Measurements from ENCODE around the gene PRLH. TPM values are rescaled to one million over a fixed set of nuclear protein-coding genes. Genes with fewer than 3 reads are reported as not detected.

Gene PRLH
- not detected in 2 replicates for total RNA-seq

GRCh38 chr2:237566401-237567235, at the start of gene PRLH:
TSS of gene PRLH (plus strand) at chr2:237566574. CDS start at chr2:237566574, 0 bp downstream.
- no peak for DNase-seq

GRCh38 chr2:237517163-237517562, 49.2 kb upstream of the PRLH start:
- no peak for DNase-seq

DNA sequence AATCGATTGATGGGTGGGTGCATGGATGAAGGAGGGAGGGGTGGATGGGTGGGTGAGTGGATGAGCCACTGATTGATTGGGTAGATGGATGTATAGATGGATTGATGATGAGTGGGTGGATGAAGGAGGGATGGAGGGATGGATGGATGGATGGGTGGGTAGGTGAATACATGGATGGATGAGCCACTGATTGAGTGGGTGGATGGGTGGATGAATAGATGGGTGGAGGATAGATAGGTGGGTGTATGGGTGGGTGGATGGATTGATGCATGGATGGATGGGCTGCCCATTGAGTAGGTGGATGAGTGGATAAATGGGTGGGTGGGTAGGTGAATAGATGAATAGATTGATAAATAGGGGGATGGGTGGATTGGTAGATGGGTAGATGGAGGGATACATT, 48.4 kb upstream of the PRLH start:
- no peak for DNase-seq

DNA sequence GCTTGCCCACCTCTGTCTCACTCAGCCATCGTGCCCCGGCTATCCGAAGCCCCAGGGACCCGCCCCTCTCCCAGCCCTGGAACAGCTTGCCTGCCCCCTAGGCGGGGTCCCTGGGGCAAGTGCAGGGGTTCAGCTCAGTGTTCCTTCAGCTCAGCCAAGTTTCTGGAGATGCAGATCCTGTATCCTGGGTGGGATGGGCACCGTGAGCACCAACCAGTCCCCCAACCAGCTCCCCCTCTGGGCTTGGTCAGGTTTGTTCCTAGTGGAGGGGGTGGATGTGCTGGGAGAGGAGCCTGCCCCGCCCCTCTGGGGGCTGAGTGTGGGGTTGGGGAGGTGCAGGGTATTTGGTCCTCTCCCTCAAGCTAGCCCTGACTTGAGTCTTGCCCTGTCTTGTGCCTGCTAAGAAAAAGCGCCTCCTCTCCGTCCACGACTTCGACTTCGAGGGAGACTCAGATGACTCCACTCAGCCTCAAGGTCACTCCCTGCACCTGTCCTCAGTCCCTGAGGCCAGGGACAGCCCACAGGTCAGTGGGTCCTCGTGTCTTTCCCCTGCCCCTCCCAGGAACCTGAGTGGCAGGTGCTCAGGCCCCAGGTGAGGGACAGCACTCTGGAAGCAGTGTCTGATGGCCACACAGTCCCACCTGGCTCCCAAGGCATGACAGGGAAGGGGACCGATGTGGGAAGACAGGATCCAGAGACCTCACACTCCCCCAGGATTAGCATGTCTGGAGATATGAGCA, 46.7 kb upstream of the PRLH start:
- no peak for DNase-seq

- DNase-seq, result no peak
Observed at GRCh38 chr2:237520290-237520689, 46.1 kb upstream of the PRLH start.

DNA sequence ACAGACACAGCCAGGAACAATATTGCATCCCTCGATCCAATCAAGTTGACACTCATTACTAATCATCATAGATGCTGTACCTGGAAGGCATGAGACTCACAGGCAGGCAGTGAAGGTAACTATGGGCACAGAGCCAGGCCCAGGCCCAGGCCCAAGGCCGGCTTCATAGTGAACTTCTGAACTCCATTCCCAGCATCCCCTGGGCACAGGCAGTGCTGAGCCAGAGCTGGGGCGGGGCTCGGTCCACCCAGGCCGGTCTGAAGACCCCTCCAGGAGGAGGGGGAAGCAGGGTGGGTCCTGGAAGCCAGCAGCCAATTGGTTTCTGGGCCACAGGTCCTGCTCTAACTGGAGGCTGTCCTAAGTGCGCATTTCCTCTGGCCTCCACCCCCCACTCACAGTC, 41.7 kb upstream of the PRLH start:
- no peak for DNase-seq

- DNase-seq, result no peak
Observed at GRCh38 chr2:237525559-237526157, 40.7 kb upstream of the PRLH start.

GRCh38 chr2:237527233-237527632, 39.1 kb upstream of the PRLH start:
- DNase-seq, result no peak

- DNase-seq, result no peak
Observed at GRCh38 chr2:237527766-237528165, 38.6 kb upstream of the PRLH start.

- no peak for DNase-seq
Observed at GRCh38 chr2:237529452-237530402, 36.6 kb upstream of the PRLH start.

DNA sequence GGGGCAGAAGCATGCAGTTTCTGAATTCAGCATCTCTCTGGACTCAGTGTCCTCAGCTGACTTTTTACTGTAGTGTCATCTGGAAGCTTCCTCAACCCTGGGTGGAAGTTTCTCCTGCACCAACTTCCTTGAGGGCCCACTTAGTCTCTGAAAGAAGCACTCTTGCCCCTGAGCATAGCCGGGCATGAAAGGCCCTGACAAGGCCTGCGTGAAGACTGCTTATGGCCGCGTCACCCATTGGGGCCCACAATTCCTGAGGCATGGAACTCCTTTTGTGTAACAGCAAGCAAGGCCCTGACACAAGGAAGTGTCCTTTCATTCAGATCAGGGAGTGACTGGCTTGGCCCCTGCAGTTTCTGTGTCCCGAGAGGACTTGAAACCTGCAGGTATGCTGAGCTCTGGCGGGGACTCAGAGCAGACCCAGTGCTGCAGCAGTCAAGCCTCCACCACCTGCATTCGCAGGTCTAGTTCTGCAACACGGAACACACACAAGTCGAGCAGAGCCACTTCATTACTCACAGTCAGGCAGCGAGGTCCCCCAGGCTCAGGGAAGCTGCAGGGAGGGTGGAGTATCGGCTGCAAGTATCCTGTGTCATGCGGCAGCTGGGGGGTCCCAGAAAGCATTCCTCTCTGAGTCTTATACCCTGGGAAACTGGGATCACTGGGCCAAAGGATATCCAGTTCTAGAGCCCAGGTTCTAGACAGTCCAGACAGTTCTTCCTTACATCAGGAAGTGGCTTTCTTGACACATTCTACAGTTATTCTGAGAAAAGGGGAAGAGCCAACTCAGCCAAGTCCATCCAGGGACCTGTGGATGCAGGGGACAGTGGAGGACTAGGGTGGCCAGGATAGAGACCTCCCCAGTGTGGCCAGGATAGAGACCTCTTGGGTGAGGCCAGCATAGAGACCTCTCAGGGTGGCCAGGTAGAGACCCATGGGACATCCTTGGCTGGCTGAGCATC, 35.6 kb upstream of the PRLH start:
- no peak for DNase-seq

DNA sequence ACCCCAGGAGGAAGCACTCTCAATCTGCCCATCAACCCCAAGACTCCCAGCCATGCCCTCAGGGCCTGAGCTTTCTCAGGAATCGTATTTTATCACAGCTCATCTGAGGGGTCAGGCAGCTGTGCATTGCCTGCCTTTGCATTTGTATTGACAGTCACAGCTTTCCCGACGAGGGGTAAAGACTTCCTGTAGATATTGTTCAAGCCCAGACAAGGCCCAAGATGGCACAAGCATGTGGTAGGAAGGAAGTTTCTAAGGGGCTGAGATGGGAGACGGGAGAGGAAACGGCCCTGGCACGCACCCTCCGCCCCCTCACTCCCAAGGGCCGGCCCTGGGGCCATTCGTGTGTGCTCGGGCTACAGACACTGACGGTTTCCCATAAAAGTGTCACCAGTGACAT, 34.2 kb upstream of the PRLH start:
- peak; percentile 33 for DNase-seq

- DNase-seq, result no peak
Observed at GRCh38 chr2:237533668-237534161, 32.7 kb upstream of the PRLH start.

- no peak for DNase-seq
Observed at GRCh38 chr2:237534380-237534779, 32.0 kb upstream of the PRLH start.

GRCh38 chr2:237535385-237536082, 30.8 kb upstream of the PRLH start:
- no peak for DNase-seq

- no peak for DNase-seq
Observed at GRCh38 chr2:237536083-237536415, 30.3 kb upstream of the PRLH start.

DNA sequence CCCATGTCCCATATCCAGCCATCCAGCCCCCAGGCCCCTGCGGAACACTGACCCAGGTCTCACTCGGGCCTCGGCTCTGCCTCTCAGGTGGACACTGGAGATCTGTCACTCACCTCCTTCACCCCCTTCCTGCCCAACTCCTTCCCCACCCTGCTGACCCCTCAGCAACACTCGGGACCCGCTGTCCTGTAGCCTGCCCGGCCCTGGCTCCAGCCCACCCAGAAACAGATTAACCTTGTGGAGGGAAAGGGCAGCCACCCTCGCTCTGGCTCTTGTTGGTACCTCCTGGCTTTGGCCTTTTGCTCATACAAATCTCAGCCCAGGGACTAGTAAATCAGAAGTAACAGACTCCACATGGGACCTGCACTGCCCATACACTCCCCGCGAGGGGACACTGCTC, 29.8 kb upstream of the PRLH start:
- DNase-seq, result no peak

DNA sequence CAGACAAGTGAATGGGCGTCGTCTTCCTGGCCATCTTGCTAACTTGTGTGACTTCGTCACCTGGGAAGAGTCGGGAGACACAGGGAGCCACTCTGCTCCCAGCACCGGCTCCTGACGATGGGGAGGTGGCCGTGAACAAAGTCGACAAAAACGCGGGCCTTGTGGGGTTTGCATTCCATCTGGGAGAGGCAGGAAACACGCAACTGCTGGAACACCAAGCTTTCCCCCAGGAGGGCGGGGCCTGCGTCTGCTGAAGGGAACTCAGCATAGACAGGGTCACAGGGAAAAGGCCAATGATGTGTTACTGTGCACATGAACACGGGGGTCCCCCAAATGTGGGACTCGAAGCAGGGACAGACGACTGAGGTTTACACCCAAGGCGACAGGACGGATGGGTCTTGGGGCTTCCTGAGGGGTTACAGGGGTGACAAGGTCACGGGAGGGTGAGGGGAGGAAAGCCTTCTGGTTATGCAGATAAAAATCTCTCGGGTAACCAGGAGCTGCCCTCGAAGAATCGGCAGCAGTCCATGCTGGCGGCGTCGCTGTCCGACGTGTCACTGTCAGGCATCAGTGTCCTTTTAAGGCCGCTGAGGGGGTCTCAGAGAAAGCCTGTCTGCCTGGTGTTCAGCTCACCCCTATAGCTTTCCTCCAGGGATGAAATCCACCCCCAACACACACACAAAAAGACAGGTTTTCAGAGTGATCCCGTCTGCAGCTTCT, 28.2 kb upstream of the PRLH start:
- no peak for DNase-seq

- no peak for DNase-seq
Observed at GRCh38 chr2:237538901-237539300, 27.5 kb upstream of the PRLH start.

- DNase-seq, result no peak
Observed at GRCh38 chr2:237539681-237540080, 26.7 kb upstream of the PRLH start.

All from dermis blood vessel endothelial cell (primary cell).